Fibroblast of the aortic adventitia (primary cell): ENCODE results near the gene FKBP1A. TPM values are rescaled to one million over a fixed set of nuclear protein-coding genes. Genes with fewer than 3 reads are reported as not detected.

Source experiments
- DNase-seq: peaks from one replicate; pipeline ENCODE4 v3.0.0-alpha.2; 2010; ENCODE audit warnings: low read depth
- H3K4me3 ChIP-seq: 2 replicates; pipeline ENCODE4 v1.5.1; 2011; ENCODE audit warnings: low read depth, mild to moderate bottlenecking, control low read depth, low read length, moderate library complexity
- CTCF ChIP-seq: IDR thresholded peaks from 2 replicates; pipeline ENCODE4 v1.5.1; 2011; ENCODE audit warnings: mild to moderate bottlenecking, low read length, control low read depth, inconsistent platforms; ENCODE audit not compliant: insufficient read depth
- total RNA-seq: library from RNA; depleted of rRNA; stranded (reverse); fragments of >200 nt; gene quantifications from 2 replicates; pipeline ENCODE4 v1.2.3, GENCODE V29; 2012; ENCODE audit warnings: low replicate concordance

Gene FKBP1A
- total RNA-seq, 1 donor, result 200 TPM

- peak; percentile 88 for DNase-seq
- H3K4me3 ChIP-seq, result no peak overlapping the region
- no peak for TF ChIP-seq CTCF
Observed at GRCh38 chr20:1370548-1371110, 22.2 kb downstream of the FKBP1A start.

- TF ChIP-seq CTCF, result no peak
- no peak overlapping the region for H3K4me3 ChIP-seq
- no peak for DNase-seq
Observed at GRCh38 chr20:1369970-1370369, 22.9 kb downstream of the FKBP1A start.

- no peak for TF ChIP-seq CTCF
- DNase-seq, result peak; percentile 48
- H3K4me3 ChIP-seq, result no peak overlapping the region
Observed at GRCh38 chr20:1368448-1369199, 24.2 kb downstream of the FKBP1A start.

GRCh38 chr20:1367479-1367878 lies 25.4 kb downstream of the FKBP1A start:
- TF ChIP-seq CTCF, result no peak
- DNase-seq, result no peak
- no peak overlapping the region for H3K4me3 ChIP-seq

- DNase-seq, result no peak
Observed at GRCh38 chr20:1364106-1364505, 28.7 kb downstream of the FKBP1A start.

GRCh38 chr20:1363522-1363921 lies 29.3 kb downstream of the FKBP1A start:
- no peak for TF ChIP-seq CTCF
- DNase-seq, result no peak
- H3K4me3 ChIP-seq, result no peak overlapping the region

More at GRCh38 chr20:1364106-1364505, 28.7 kb downstream of the FKBP1A start:
- TF ChIP-seq CTCF, result no peak
- no peak overlapping the region for H3K4me3 ChIP-seq
